Stimulated activated CD8-positive, alpha-beta memory T cell treated with anti-CD3 and anti-CD28 coated beads, Interleukin-12 subunit alpha, Interleukin-12 subunit beta, amount 100 ng/mL, for 24 hours (primary cell): ENCODE measurements around the gene ARMH3.

Experiments
- DNase-seq: peaks from one replicate; pipeline ENCODE4 v3.0.0-alpha.2; 2020; ENCODE audit errors: extremely low read depth

Gene ARMH3

GRCh38 chr10:101896225-101896877, 159.6 kb downstream of the ARMH3 start:
- no peak for DNase-seq

- no peak for DNase-seq
Observed at GRCh38 chr10:101895781-101896180, 160.2 kb downstream of the ARMH3 start.

- DNase-seq: no peak
Observed at GRCh38 chr10:101894742-101895141, 161.2 kb downstream of the ARMH3 start.

- DNase-seq: no peak
Observed at GRCh38 chr10:101894266-101894665, 161.7 kb downstream of the ARMH3 start.

GRCh38 chr10:101893510-101894120, 162.4 kb downstream of the ARMH3 start:
- no peak for DNase-seq

- no peak for DNase-seq
Observed at GRCh38 chr10:101892782-101893391, 163.1 kb downstream of the ARMH3 start.

GRCh38 chr10:101889256-101890210, 166.4 kb downstream of the ARMH3 start:
- peak; percentile 42 for DNase-seq

- no peak for DNase-seq
Observed at GRCh38 chr10:101888251-101888949, 167.6 kb downstream of the ARMH3 start.

GRCh38 chr10:101887775-101888174, 168.2 kb downstream of the ARMH3 start:
- no peak for DNase-seq

- DNase-seq: no peak
Observed at GRCh38 chr10:101886521-101887312, 169.3 kb downstream of the ARMH3 start.

GRCh38 chr10:101881036-101881774, 174.8 kb downstream of the ARMH3 start:
- DNase-seq: no peak

GRCh38 chr10:101880232-101880573, 175.8 kb downstream of the ARMH3 start:
- no peak for DNase-seq

GRCh38 chr10:101879456-101880231, 176.3 kb downstream of the ARMH3 start:
- DNase-seq: no peak

GRCh38 chr10:101878869-101879268, 177.1 kb downstream of the ARMH3 start:
- no peak for DNase-seq

GRCh38 chr10:101875068-101875688, 180.8 kb downstream of the ARMH3 start:
- no peak for DNase-seq

- DNase-seq: no peak
Observed at GRCh38 chr10:101874252-101874651, 181.7 kb downstream of the ARMH3 start.

- DNase-seq: no peak
Observed at GRCh38 chr10:101867931-101868330, 188.0 kb downstream of the ARMH3 start.

GRCh38 chr10:101859530-101859929, 196.4 kb downstream of the ARMH3 start:
- DNase-seq: no peak
